Measurements from ENCODE around the gene RAB8B. TPM values are rescaled to one million over a fixed set of nuclear protein-coding genes. Genes with fewer than 3 reads are reported as not detected.

Gene RAB8B
- total RNA-seq, 1 donor from 2014 or later: 72.0 TPM

DNA sequence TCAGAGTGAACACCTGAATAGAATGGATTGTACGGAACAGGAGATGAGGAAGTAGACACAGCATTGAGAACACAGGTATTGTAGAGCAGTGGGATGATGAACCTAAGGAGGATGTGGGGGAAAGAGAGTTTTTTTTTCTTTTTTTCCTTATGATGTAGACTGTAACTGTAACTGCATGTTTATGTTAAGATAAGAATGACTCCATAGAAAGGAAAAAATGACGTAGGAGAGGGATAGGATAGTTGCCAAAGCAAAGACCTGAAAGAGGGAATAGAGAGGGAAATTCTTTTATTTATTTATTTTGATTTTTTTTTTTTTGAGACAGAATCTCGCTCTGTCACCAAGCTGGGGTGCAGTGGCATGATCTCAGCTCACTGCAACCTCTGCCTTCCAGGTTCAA is 121.2 kb downstream of the RAB8B start:
- no peak for DNase-seq (ENCODE audit: low read depth, low spot score)

- DNase-seq (ENCODE audit: low read depth, low spot score): no peak
Observed at GRCh38 chr15:63312286-63312685, 122.9 kb downstream of the RAB8B start.

- no peak for DNase-seq (ENCODE audit: low read depth, low spot score)
Observed at GRCh38 chr15:63313825-63314224, 124.4 kb downstream of the RAB8B start.

DNA sequence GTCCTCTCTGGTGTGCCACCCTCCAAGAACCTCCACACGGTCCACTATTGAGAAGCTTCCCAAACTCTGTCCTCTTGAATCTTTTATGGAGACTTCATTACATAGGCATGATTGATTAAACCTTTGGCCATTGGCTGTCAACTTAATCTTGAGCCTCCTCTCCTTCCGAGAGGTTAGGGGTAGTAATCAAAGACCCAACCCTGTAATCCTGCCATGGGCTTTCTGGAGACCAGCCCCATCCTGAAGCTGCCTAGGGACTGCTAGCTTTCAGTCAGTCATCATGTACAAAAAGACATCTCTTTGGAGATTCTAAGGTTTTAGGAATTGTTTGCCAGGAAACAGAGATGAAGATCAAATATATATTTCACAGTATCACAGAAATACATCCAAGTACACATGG is 125.0 kb downstream of the RAB8B start:
- no peak for DNase-seq (ENCODE audit: low read depth, low spot score)

Other genes with a start within 250 kb of the RAB8B start
- gene TPM1, start 146.9 kb upstream of the RAB8B start, total RNA-seq: 373 and 375 TPM in 2 replicates
- 22.4 and 33.2 TPM in 2 replicates for gene LACTB, start 67.7 kb upstream of the RAB8B start, total RNA-seq
- 439 and 505 TPM in 2 replicates for gene RPS27L, start 32.1 kb upstream of the RAB8B start, total RNA-seq
- 13.5 and 14.3 TPM in 2 replicates for gene APH1B, start 88.0 kb downstream of the RAB8B start, total RNA-seq
- 2.0 and 2.5 TPM in 2 replicates for gene CA12, start 192.2 kb downstream of the RAB8B start, total RNA-seq

Data from pulmonary artery endothelial cell (primary cell).